PC-3 (cell line): ENCODE results near the gene DYNC1I1. TPM values are rescaled to one million over a fixed set of nuclear protein-coding genes. Genes with fewer than 3 reads are reported as not detected.

Experiments
- ATAC-seq: fragments of 200-7000 bp; cut with Tn5 transposase; 2 replicates; pipeline ENCODE4 v1.9.1; 2020; ENCODE audit warnings: mild to moderate bottlenecking, moderate library complexity
- BruUV-seq: library from RNA; stranded (reverse); fragments of 400-500 nt; replicated peaks from 2 replicates; lab custom pipeline; 2021; lab: Mats Ljungman, UMichigan
- CTCF ChIA-PET: fragments of 300-600 bp; sonication (Branson Sonifier 250); formaldehyde crosslinking; loops from one replicate; lab custom pipeline; 2022; ENCODE audit warnings: antibody characterized with exemption; lab: Charles Lee
- POLR2A ChIA-PET: fragments of 300-600 bp; sonication (Branson Sonifier 250); formaldehyde crosslinking; loops from one replicate; lab custom pipeline; 2022; ENCODE audit warnings: antibody characterized with exemption; ENCODE audit not compliant: unreplicated experiment; lab: Charles Lee
- DNase-seq: peaks from one replicate; pipeline ENCODE4 v3.0.0-alpha.2; 2015
- H2AFZ ChIP-seq: fragments of 300-600 bp; sonication (generic); 2 replicates; pipeline ENCODE4 v1.6.0; 2016; ENCODE audit warnings: antibody characterized with exemption, low read length
- H3F3A ChIP-seq: fragments of 300-600 bp; sonication (generic); one replicate; pipeline ENCODE4 v1.6.0; 2017; ENCODE audit warnings: antibody characterized with exemption, low read length, control low read depth, mild to moderate bottlenecking; ENCODE audit not compliant: unreplicated experiment
- H3K27ac ChIP-seq: fragments of 300-600 bp; sonication (generic); 2 replicates; pipeline ENCODE4 v1.5.1; 2016; ENCODE audit warnings: mild to moderate bottlenecking, low read length
- H3K27me3 ChIP-seq: fragments of 300-600 bp; sonication (generic); 2 replicates; pipeline ENCODE4 v1.6.1; 2016; ENCODE audit warnings: low read length, mixed read lengths
- H3K36me3 ChIP-seq: fragments of 300-600 bp; sonication (generic); 2 replicates; pipeline ENCODE4 v1.6.1; 2016; ENCODE audit warnings: low read depth, mixed run types, low read length, mixed read lengths
- H3K4me1 ChIP-seq: fragments of 300-600 bp; sonication (generic); 2 replicates; pipeline ENCODE4 v1.5.1; 2016; ENCODE audit warnings: low read length; ENCODE audit not compliant: insufficient read depth
- H3K4me2 ChIP-seq: fragments of 300-600 bp; sonication (generic); 2 replicates; pipeline ENCODE4 v1.6.0; 2016; ENCODE audit warnings: low read length
- H3K4me3 ChIP-seq: fragments of 300-600 bp; sonication (generic); 2 replicates; pipeline ENCODE4 v1.5.1; 2016; ENCODE audit warnings: mild to moderate bottlenecking, low read length, mixed read lengths
- H3K79me2 ChIP-seq: fragments of 300-600 bp; sonication (generic); 2 replicates; pipeline ENCODE4 v1.6.1; 2017; ENCODE audit warnings: low read length, mixed read lengths
- H3K9ac ChIP-seq: fragments of 300-600 bp; sonication (generic); 2 replicates; pipeline ENCODE4 v1.6.0; 2016; ENCODE audit warnings: mild to moderate bottlenecking, low read length
- H3K9me2 ChIP-seq: fragments of 300-600 bp; sonication (generic); replicated peaks from 2 replicates; pipeline ENCODE4 v1.6.1; 2016; ENCODE audit warnings: mixed run types, low read length, mixed read lengths
- H3K9me3 ChIP-seq: fragments of 300-600 bp; sonication (generic); 2 replicates; pipeline ENCODE4 v1.6.1; 2016; ENCODE audit warnings: low read length, mixed read lengths
- H4K20me1 ChIP-seq: fragments of 300-600 bp; sonication (generic); 2 replicates; pipeline ENCODE4 v1.6.1; 2016; ENCODE audit warnings: low read length, mixed read lengths
- EZH2 ChIP-seq: fragments of 300-600 bp; sonication (generic); IDR thresholded peaks from one replicate; pipeline ENCODE4 v1.6.1; 2017; ENCODE audit warnings: antibody characterized with exemption, mild to moderate bottlenecking, low read length; ENCODE audit not compliant: unreplicated experiment
- EZH2phosphoT487 ChIP-seq: fragments of 300-600 bp; sonication (generic); IDR thresholded peaks from 2 replicates; pipeline ENCODE4 v1.6.1; 2018; ENCODE audit warnings: mild to moderate bottlenecking, antibody characterized with exemption, low read length, borderline replicate concordance
- intact Hi-C: fragments of 100-400 bp; cut with micrococcal nuclease; formaldehyde crosslinking; loops from 2 replicates; pipeline ENCODE4 v1.9.0; 2023
- total RNA-seq: library from RNA; depleted of rRNA; stranded (reverse); fragments of >200 nt; gene quantifications from 2 replicates; pipeline ENCODE4 v1.2.3, GENCODE V29; 2014
- TF ChIP-seq, protein P1 (sequence below): fragments of 300-600 bp; sonication (generic); conservative IDR thresholded peaks from 2 replicates; pipeline ENCODE4 v1.5.1; 2017; ENCODE audit warnings: antibody characterized with exemption, low read depth, mild to moderate bottlenecking, low read length

The DYNC1I1 gene
- total RNA-seq, 1 experiment from 2014 or later = 2.4 TPM

DNA sequence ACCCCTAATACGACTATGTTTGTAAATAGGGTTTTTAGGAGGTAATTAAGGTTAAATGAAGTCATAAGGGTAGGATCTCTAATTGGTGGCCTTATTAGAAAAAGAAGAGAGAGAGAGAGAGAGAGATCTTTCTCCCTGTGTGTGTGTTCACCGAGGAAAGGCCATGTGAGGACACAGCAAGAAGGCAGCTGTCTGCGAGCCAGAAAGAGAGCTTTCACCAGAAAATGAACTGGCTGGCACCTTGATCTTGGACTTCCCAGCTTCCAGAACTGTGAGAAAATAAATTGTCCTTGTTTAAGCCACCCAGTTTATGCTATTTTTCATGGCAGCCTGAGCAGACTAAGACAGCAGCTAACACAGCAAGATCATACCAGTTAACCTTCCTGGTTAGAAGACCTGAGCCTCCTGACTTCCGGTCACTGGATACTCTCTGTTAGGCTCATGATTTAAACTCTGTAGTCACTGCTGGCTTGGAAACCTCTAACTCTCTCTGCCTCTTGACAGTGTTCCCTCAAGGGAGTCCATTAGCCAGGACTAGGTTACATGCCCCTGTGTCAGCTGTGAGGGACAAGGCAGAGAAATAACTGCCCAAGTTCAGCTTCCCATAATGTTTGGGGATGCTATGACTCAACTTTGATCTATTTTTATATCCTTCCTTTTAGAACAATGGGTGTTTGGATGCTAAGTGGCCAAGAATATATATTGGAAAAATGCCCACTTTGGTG lies 102.3 kb downstream of the DYNC1I1 start:
- TF ChIP-seq EZH2 = no peak
- no peak for TF ChIP-seq EZH2phosphoT487
- TF ChIP-seq, protein P1, sequence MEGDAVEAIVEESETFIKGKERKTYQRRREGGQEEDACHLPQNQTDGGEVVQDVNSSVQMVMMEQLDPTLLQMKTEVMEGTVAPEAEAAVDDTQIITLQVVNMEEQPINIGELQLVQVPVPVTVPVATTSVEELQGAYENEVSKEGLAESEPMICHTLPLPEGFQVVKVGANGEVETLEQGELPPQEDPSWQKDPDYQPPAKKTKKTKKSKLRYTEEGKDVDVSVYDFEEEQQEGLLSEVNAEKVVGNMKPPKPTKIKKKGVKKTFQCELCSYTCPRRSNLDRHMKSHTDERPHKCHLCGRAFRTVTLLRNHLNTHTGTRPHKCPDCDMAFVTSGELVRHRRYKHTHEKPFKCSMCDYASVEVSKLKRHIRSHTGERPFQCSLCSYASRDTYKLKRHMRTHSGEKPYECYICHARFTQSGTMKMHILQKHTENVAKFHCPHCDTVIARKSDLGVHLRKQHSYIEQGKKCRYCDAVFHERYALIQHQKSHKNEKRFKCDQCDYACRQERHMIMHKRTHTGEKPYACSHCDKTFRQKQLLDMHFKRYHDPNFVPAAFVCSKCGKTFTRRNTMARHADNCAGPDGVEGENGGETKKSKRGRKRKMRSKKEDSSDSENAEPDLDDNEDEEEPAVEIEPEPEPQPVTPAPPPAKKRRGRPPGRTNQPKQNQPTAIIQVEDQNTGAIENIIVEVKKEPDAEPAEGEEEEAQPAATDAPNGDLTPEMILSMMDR = no peak
- ChIA-PET CTCF (interaction anchor here (0.7 to 1.5 kb wide), 3 partner anchors 148 to 214 kb away, joined by 3 to 4 read pairs (median 3); no protein-coding TSS in a partner anchor), POLR2A (no interaction called here)
- Histone ChIP-seq H3K36me3 (no peaks in the 10 kb centered on the region), H3K27ac (no peak overlapping the region), H3F3A (no peaks in the 10 kb centered on the region), H3K4me1 (no peaks in the 10 kb centered on the region), H3K27me3 (no peaks in the 10 kb centered on the region), H3K9me3 (no peaks in the 10 kb centered on the region), H3K79me2 (no peaks in the 10 kb centered on the region), H3K9ac (no peak overlapping the region), H3K4me3 (no peak overlapping the region), H3K4me2 (no peak overlapping the region), H4K20me1 (no peaks in the 10 kb centered on the region), H2AFZ (no peak overlapping the region), H3K9me2 (no peaks in the 10 kb centered on the region)
- DNase-seq (peak; percentile 6), ATAC-seq (peak; percentile 39; the same call in 1 of the 2 replicates)
- intact Hi-C loops = no loop called here
- no TSS peak for BruUV-seq

DNA sequence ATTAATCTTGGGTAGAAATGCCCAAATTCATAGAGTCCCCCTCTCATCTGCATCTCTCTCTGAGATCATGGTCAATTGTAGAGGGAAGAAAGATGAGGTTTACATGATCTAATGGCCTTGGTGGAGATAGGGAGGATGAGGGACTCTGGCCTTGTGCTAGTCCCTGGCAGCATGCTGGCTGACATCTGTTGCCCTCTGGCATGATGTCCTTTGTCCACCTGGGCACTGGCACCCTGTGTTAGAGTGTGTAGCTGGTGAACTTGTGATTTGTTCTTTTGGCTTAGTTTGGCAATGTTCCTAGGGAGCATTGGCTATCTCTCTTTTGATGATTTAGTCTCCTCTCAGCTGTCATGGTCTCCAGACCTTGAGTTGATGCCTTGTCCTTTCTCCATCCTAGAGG lies 103.2 kb downstream of the DYNC1I1 start:
- Histone ChIP-seq H3K27me3 (no peaks in the 10 kb centered on the region), H3K4me2 (no peak overlapping the region), H4K20me1 (no peaks in the 10 kb centered on the region), H3K36me3 (no peaks in the 10 kb centered on the region), H3K9ac (no peak overlapping the region), H3K27ac (no peak overlapping the region), H3K4me1 (no peaks in the 10 kb centered on the region), H3K9me2 (no peaks in the 10 kb centered on the region), H3K79me2 (no peaks in the 10 kb centered on the region), H2AFZ (no peak overlapping the region), H3K9me3 (no peaks in the 10 kb centered on the region), H3K4me3 (no peak overlapping the region), H3F3A (no peaks in the 10 kb centered on the region)
- DNase-seq (no peak), ATAC-seq (no peak)
- CTCF ChIA-PET = no interaction called here
- intact Hi-C loops = no loop called here
- no peak for TF ChIP-seq EZH2
- TF ChIP-seq, protein P1 = no peak
- TF ChIP-seq EZH2phosphoT487 = no peak
- no TSS peak for BruUV-seq
- POLR2A ChIA-PET = no interaction called here

DNA sequence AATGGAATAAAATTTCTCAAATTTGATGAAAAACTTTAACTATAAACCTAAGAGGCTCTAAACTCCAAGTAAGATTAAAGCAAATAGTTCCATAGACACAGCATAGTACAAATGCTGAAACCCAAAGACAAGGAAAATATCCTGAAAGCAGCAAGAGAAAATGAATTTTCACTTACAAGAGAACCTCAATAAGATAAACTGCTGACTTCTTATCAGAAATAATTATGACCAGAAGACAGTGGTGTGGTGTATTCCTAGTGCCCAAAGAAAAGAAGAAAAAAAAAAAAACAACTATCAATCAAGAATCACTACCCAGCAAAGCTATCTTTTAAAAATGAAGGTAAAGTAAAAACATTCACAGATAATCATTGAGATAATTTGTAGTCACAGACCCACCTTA lies 106.3 kb downstream of the DYNC1I1 start:
- CTCF ChIA-PET = interaction anchor here (0.6 kb wide), 1 partner anchor 1300 kb away, joined by 3 read pairs; no protein-coding TSS in a partner anchor
- POLR2A ChIA-PET = no interaction called here
- intact Hi-C loops = no loop called here

More for the DNA sequence above, 106.3 kb downstream of the DYNC1I1 start:
- H3K79me2 ChIP-seq = no peaks in the 10 kb centered on the region
- no TSS peak for BruUV-seq
- TF ChIP-seq, protein P1 = no peak
- no peak for TF ChIP-seq EZH2phosphoT487
- no peak for TF ChIP-seq EZH2
- no peaks in the 10 kb centered on the region for H3K36me3 ChIP-seq
- H3K4me2 ChIP-seq = no peak overlapping the region
- no peaks in the 10 kb centered on the region for H3K27me3 ChIP-seq
- ATAC-seq (no peak), DNase-seq (no peak)
- no peaks in the 10 kb centered on the region for H3F3A ChIP-seq
- no peak overlapping the region for H2AFZ ChIP-seq
- H3K4me3 ChIP-seq = no peak overlapping the region
- H3K27ac ChIP-seq = no peak overlapping the region
- no peak overlapping the region for H3K9ac ChIP-seq
- H4K20me1 ChIP-seq = no peaks in the 10 kb centered on the region
- H3K4me1 ChIP-seq = no peaks in the 10 kb centered on the region
- H3K9me2 ChIP-seq = no peaks in the 10 kb centered on the region
- no peaks in the 10 kb centered on the region for H3K9me3 ChIP-seq
